GM19035 (cell line): ENCODE data around the gene AMHR2.

ENCODE experiments used
- ATAC-seq: cut with Tn5 transposase; IDR thresholded peaks from one replicate; pipeline ENCODE4 v1.9.1; 2021; ENCODE audit not compliant: unreplicated experiment

AMHR2 gene

DNA sequence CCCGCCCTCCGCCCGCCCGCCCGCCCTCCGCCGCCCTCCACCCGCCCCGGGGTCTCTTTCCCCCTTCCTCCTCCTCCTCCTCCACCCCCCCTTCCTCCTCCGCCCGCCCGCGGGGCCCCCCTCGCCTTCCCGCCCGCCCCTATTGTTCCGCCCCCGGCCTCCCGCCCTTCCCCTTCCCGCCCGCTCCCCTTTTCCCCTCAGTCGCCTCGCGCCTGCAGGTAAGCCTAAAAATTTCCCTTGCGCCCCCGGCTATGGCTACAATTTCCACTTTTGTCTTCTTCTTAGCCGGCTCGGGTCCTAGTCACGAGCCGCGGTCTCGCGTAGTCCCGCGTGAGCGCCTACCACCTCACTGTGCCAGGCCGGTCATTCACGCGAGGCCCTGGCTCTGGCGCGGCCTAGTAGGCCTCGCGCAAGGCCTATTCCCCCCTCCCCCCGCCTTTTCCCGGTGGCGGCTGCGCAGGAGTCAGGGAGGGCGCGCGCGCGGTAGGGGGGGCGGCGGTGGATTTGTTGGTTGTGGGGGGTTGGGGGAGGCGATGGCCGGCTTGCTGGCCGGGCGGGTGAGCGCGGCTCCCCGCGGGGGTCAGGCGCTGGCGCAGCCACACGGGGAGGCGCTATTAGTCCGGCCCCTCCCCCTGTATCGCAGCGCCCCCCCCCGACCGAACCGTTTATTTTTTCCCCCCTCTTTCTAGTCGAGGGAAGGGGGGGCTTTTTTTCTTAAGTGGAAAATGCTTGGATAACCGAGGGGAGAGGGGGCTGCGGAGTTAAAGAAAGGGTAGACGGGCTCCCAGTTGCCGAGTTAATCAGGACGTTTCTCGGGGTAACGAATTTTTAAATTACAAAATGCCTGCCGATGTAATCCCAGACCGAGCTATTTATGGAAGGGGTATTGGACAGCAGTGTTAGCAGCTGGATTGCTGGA lies 28.8 kb downstream of the AMHR2 start:
- ATAC-seq, result peak; percentile 32

DNA sequence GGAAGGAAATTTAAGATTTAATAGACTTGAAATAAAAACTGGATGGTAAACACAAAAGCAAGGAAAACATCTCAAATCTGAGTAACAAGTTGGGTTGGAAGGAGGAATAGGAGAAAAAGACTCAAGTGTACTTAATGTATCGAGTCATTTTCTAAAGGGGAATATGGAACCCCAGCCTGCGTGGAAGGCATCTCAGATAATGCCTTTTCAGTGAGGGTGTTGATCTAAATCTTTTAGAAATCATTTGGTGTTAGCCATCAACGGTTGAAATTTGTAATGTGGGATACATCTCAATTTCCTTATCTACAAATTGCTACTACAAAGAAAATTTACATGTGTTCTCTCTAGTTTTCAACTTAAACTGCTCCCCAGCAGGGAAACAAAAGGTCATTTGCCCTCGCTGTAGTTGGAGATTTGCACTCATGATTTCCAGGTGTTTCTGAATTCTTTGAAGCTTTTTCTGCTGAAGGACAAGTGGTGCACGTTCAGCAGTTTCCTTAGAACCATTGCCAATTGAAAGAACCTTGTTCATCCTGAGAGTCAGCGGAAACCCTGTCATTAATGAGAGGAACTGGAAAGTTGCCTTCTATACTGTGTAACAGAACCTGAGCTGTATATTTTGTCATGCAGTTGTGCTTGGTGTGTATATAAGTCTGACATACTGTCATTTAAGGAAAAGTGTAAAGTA lies 30.4 kb downstream of the AMHR2 start:
- ATAC-seq, result no peak

DNA sequence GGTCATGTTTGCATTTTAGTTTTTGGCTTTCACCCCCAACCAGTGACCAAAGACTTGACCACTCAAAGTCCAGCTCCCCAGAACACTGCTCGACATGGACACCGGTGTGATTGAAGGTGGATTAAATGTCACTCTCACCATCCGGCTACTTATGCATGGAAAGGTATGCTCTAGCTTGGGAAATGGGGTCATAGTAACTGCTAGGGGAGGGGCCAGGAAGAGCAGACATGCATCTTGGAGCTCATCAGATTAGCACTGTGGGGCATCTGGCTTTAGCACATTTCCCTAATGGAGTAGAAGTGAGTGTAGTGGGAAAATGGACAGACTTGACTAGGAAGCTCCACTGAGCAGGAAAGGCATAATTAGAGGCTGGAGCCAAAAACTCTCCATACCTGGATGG lies 31.1 kb downstream of the AMHR2 start:
- ATAC-seq, result no peak

DNA sequence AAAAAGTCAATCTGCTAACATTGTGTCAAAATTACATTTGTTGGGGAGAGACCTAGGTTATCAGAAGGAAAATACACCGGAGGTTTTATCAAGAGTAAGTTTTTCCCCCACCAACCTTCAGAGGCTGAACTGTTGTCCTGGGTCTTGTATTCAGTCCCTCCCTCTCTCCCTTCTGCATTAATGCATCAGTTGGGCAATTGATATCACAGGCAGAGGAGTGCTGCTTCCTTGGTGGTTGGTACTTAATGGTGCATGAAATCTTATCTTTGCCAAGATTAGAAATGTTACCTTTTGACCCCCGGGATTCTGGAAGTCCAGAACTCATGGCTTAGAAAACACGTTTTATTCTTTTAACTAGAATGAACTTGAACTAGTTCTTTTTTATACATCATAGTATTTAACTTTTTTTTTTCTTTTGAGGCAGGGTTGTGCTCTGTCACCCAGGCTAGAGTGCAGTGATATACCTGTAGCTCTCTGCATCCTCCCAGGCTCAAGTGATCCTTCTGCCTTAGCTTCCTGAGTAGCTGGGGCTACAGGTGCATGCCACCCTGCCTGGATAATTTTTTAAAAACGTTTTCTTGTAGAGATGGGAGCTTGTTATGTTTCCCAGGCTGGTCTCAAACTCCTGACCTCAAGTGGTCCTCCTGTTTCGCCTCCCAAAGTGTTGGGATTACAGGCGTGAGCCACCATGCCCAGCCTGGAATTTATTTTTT lies 33.2 kb downstream of the AMHR2 start:
- no peak for ATAC-seq

DNA sequence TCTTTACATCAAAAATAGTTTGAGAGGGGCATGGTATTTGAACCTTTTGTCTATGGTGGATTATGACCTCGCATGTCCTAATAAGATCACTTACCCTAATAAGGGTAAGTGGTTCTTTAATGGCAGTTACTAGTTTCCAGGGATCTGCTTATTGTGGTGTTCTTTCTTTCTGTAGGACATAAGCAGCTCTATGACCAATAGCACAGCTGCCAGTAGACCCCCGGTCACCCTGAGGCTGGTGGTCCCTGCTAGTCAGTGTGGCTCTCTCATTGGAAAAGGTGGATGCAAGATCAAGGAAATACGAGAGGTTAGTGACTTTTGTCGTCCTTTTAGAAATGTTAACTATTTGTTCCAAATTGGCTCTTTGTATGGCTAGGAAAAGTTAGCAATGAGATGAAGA lies 35.4 kb downstream of the AMHR2 start:
- no peak for ATAC-seq

DNA sequence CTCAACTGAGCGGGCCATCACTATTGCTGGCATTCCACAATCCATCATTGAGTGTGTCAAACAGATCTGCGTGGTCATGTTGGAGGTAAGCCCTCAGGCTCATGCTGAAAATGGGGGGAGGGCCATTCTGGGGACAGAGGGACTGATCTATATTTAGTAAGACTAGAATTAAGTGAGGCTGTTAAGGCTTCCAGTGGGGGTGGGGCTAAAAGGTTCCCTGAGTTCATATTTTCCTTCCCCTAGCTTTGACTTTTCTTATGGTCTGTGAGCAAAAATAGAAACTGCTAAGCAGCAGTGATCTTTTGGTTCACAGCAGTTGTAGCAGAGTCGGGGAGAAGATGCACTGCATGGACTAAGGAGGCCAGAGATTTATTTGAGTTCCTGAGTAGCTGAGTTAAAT lies 37.4 kb downstream of the AMHR2 start:
- ATAC-seq, result no peak

DNA sequence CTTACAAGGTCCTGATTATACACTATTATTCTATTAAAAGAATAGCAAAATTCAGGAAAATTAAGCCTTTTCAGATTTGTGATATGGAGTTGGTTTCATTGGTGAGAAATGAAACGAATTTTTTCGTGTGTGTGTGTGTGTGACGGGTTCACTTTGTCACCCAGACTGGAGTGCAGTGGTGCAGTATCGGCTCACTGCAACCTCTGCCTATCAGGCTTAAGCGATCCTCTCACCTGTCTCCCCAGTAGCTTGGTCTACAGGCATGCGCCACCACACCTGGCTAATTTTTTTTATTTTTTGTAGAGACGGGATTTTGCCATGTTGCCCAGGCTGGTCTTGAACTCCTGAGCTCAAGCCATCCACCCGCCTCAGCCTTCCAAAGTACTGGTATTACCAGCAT lies 37.9 kb downstream of the AMHR2 start:
- no peak for ATAC-seq

DNA sequence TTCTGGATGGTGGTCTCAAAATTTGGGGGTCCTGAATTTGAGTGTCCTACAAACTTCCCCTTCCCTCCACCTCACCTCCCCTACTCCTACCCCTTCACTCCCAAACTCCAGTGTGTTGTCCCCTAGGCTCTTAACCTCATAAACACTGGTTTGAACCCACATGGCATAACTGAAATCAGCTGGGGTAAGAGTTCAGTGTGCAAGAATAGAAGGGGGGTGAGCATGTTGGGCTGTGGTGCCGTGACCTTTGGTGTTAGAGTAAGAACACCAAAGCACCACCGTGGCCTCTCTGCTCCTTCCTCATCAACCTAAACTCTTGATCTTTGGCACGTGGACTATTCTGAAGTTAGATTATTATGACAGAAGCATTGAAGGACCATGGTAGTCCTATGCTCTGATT lies 39.3 kb downstream of the AMHR2 start:
- ATAC-seq, result no peak

DNA sequence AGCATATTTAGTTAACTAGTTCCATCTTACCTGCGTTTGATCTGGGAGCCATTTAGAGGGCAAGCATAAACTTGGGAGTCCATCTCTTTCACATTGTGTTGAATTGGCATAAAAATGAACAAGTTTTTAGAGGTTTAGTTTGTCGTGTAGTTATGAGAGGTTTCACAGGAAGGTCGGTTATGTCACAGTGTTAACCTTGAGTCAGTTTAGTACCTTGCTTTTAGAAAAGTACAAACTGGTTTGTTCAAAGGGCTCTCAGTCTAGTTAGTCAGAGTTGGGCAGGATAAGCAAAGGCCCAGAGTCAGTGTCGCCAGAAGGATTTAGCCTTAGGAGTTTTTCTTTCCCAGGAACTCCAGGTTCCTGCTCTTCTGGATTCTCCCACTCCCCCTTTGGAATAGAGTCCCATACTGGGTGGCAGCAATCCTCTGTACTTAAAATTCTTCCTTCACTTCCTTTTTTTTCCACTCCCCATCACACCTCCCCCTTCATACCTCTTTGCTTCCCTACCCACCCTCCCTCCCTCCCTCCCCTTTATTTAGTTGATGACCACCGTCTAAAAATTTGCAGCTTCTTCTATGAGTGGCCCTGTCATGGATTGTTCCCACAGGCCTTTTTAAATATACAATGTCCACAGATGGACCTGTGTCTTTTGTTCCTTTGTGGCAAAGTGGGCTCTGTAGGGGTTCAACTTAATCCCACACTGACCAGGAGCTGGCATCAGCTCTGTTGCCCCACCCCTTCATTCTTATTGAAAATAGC lies 40.3 kb downstream of the AMHR2 start:
- ATAC-seq, result no peak

DNA sequence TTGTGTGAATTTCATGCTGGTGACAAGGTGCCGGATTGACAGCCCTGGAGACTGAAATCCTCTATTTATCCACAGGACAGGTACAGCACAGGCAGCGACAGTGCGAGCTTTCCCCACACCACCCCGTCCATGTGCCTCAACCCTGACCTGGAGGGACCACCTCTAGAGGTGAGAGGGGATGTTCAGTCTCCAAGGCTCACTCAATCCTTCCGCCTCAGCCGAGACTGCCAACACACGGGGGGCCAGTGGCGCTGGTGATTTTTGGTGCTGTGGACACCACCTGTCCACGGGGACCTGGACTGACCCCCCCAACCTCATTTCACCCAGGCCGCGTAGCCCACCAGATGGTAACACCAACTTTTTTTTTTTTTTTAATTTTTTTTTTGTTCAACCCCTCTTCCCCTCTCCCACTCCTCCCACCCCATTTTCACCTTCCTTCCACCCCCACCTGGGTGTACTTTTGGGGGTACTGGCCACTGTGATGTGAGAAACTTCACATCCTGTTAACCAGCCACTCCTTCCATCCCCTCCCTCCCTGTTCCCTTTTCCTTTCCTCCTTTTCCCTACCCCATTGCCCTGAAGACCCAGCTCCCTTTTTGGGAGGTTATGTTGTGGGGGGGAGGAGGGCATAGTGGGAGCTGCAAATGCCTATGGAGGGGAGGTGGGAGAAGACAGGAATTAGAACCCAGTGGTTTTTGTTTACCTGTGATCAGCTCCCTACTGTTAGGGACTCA lies 41.2 kb downstream of the AMHR2 start:
- no peak for ATAC-seq

DNA sequence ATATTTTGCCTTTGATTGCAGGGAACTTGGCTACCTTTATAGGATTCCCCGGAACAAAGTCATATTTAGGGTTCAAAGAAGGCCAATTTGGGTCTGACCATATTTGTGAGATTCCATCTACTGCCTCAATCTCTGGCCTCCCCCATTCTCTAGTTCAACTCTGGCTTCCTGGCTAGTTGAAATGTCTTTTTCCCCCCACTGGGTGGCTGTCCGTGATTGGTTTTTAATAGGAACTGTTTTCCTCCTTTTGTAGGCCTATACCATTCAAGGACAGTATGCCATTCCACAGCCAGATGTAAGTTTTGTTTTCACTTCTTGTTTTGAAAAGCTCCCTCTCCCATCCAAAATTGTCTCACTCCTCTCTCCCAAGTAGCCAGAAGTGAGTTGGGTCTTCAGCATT lies 42.0 kb downstream of the AMHR2 start:
- no peak for ATAC-seq

DNA sequence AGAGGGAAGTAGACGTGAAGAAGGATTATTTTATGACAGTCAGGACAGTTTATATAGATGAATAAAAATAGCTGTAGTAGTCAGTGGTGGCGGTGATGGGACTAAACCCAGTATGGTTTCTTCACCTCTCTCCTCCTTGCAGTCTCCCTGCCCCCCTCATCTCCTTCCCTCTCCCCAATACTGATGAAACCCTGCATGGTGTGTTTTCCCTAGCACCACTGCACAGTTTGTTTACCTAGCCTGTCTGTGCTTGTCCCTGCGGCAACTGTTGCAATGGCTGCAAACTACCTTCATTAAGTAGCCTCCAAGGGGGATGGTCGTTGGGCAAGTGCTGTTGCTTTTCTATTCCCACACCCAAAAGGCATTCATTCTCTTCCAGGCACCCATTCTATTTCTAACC lies 43.0 kb downstream of the AMHR2 start:
- no peak for ATAC-seq

DNA sequence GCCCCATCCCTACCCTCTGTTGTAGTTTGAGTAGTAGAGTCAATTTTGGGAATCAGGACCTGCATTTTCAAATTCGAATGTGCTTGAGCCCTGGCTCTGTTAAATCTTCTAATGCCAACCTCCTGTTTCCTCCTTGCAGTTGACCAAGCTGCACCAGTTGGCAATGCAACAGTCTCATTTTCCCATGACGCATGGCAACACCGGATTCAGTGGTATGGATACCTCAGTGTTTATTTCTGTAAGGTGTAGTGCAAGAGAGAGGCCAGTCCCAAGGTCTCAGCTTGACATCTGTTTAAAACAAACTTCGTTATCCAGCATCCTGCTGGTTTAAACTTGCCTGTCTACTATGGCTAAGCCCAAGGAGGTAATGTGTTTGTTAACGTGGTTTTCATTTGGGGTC lies 43.4 kb downstream of the AMHR2 start:
- no peak for ATAC-seq

DNA sequence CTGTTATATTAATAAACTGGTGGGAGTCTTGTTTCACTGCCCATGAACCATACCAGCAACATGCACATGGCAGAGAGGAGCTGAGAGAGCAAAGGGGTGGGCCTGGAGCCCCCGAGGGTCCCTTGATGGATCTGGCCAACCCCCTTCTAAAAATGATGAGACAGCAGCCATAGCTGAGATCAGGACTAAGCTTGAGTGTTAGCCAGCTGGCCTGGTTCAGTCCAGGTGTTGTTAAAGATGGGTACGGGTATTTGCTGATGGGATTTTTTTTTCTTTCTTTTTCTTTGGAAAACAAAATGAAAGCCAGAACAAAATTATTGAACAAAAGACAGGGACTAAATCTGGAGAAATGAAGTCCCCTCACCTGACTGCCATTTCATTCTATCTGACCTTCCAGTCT lies 44.2 kb downstream of the AMHR2 start:
- no peak for ATAC-seq

DNA sequence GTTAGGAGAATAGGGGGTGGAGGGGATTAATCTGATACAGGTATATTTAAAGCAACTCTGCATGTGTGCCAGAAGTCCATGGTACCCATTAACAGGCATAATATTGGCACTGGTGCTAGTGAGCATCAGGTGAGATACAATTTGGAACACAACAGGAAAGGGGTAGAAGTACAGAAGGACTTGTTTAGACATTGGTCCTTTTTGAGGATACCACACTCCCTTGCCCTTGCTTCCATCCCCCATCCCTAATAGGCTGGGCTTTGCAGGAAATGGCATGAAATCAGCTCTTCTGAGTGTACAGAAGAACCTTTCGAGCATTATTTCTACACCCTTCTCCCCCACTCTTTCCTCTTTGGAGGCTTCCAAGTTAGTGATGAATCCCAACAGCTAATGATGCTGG lies 44.6 kb downstream of the AMHR2 start:
- no peak for ATAC-seq

DNA sequence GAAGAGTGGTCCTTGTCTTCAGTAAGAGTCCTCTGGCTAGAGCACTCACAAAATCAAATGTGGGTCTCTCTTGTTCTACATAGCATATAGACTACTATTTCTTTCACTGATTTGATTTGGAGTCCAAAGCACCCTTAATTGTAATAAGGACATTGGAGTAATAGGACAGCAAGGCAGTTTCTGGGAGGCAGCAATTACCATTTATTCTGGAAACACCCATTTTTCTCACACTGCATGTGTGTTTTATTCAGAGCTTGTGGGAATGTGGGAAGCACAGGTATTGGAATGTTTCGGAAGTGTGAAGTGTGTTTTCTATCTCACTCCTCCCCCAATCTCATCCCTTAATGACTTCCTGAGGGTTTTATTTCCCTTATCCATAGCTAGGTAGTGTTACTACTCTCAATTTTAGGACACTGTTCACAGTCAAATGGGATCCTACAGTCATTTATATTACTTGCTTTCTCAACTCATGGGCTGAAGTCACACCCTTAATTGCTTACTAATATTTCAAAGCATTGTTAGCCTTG lies 48.5 kb downstream of the AMHR2 start:
- no peak for ATAC-seq

DNA sequence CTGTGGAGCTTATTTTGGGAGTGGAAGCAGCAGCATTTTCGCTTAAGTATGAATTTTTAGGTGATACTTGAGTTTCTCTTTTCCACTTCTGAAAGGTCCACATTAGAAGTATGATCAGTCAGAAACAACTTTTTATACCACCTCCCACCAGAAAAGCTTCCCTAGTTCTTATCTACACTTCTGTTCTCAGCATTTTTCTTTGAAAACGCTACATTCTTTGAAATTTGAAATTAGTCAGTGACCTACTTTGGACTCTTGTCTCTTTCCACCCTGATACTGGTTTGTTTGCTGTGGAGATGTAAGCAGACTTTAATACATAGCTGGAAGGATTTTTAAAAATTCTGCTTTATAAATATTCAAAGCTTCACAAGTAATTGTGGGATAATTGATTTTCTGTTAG lies 50.4 kb downstream of the AMHR2 start:
- no peak for ATAC-seq

DNA sequence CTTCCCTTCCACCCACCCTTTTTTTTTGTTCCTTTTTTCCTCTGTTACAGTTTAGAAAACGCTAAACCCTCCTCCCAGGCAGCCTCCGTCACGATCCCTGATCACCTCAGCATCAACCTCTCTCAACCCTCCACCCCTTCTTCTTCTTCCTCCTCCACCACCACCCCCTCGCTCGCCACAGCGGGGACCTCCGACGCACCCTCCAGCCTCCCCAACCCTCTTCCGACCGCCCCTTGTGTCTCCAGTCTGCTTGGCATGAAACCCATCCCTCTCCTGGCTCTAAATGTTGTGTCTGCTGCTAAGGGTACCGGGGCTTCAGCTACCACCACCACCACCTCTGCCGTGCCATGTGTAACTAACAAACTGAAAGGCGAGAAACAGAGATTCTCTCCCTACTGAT lies 51.2 kb downstream of the AMHR2 start:
- no peak for ATAC-seq

DNA sequence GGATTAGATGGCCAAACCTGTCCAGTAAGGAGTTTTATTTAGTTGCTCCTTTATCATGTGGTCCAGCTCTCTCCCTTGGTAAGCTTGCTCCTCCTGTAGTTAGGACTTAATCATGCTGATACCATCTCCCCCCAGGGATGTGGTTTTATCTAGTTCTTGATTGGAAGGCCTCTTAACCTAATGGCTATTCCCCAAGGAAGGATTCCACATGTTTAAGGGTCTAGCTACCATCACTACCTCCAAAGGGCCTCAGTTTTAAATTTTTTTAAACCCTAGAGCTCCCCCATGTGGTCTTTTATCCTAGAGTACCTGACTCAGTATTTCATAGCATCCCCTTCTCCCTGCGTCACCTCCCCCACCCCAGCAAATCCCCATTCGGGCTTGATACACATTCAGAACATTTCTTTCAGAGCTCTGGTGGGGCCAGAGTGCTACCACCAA lies 53.1 kb downstream of the AMHR2 start:
- no peak for ATAC-seq

DNA sequence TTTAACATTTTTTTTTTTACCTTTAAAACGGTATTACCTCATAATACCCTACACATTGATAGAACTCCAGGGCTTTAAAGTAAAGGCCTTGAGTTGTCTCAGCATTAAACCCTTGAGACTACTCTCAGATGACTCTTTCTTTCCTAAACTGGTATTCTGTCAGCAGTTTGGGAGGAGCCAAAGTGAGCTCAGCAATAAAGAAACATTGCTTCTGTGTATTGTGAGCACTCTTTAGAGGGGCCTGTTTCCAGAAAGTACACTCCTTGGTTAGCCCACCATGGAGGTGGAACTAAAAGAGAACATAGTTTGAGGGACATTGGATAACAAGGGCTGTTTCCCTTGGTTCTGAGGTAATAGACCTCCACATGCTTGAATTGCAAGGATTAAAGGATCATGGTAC lies 55.2 kb downstream of the AMHR2 start:
- no peak for ATAC-seq
